ENCODE data around the gene CUX1. TPM values are rescaled to one million over a fixed set of nuclear protein-coding genes. Genes with fewer than 3 reads are reported as not detected.
A peak's percentile ranks its signal among the peaks of the same experiment; 100 is the strongest.

Gene CUX1
- total RNA-seq, 1 experiment from 2014 or later: 53.5 TPM

DNA sequence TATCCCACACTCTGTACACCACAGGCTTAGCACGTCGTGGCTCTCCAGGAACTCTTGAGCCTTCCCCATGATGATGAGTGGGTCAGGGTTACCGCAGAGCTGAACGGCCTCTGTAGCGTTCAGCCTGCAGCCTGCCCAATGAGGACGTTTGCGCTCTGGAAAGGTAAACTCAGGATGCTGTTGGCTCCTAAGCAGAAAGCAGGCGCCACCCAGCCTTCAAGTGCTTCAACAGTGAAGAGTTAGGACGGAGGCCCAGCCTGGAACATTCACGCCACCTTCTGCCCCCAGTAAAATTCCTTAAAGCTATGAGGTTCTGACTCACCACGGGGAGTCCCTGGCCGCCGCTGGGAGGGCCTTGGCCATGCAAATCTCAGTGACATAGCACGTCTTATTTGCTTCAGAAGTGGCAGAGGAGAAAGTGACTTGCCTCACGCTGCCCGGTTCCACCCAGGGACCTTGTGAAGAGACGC, 307.7 kb downstream of the CUX1 start:
- H3K14ac ChIP-seq (ENCODE audit: insufficient read depth, low read length): peak overlapping the region; percentile 32; the same call in 1 of the 2 replicates
- no peak overlapping the region for H3K4me3 Mint-ChIP-seq
- H2BK20ac ChIP-seq (ENCODE audit: low read depth, low read length, poor library complexity, severe bottlenecking): no peak overlapping the region
- 0 out of 3 replicates have a peak, but pooled peaks have one; percentile 17 for TF ChIP-seq CTCF (conservative IDR thresholded peaks at IDR 0.05)
- no peak overlapping the region for H3K23ac ChIP-seq (ENCODE audit: insufficient read length, low read depth, low read length)
- H2AK5ac ChIP-seq (ENCODE audit: insufficient read length, low read length): no peak overlapping the region
- H4K20me1 ChIP-seq (ENCODE audit: control insufficient read depth, insufficient read depth, insufficient read length): no peaks in the 10 kb centered on the region
- peak; percentile 87 for DNase-seq
- no peak overlapping the region for H4K8ac ChIP-seq (replicated peaks; ENCODE audit: insufficient read length, low read depth, low read length)
- no peak overlapping the region for H3K27ac ChIP-seq (ENCODE audit: insufficient read length, low read depth, low read length)
- no peaks in the 10 kb centered on the region for H3K23me2 ChIP-seq (ENCODE audit: insufficient read length, low read depth, low read length, poor library complexity, severe bottlenecking)
- no peak overlapping the region for H3K56ac ChIP-seq (ENCODE audit: insufficient read length, low read depth, low read length)
- H3K4me2 ChIP-seq (ENCODE audit: insufficient read depth, insufficient read length, low read length): no peak overlapping the region
- no peaks in the 10 kb centered on the region for H3K79me1 ChIP-seq (ENCODE audit: insufficient read depth, low read depth, low read length, poor library complexity, severe bottlenecking)
- H4K91ac ChIP-seq (ENCODE audit: insufficient read length, low read depth, low read length): no peak overlapping the region
- H3K9me3 Mint-ChIP-seq: peaks cover 5 to 6% of the 10 kb centered on the region in 2 experiments; a peak in 2 of 5 replicates
- H3K27me3 Mint-ChIP-seq (ENCODE audit: low read depth): no peaks in the 10 kb centered on the region; the same call in 1 of the 2 replicates
- H2BK5ac ChIP-seq (ENCODE audit: insufficient read length, low read length): no peak overlapping the region
- H2BK12ac ChIP-seq (ENCODE audit: insufficient read length, low read depth, low read length): no peak overlapping the region
- H2BK120ac ChIP-seq (ENCODE audit: low read depth, low read length, poor library complexity, severe bottlenecking): no peak overlapping the region
- WGBS (ENCODE audit: extremely low coverage, insufficient read length, low lambda C conversion rate): no CpG with 5 or more reads among the region's 17 CpGs
- no peaks in the 10 kb centered on the region for H3K27me3 ChIP-seq (ENCODE audit: insufficient read depth, low read length)
- H3K9ac ChIP-seq (ENCODE audit: extremely low read depth, insufficient read length, low read length): no peak overlapping the region
- H3K36me3 Mint-ChIP-seq (ENCODE audit: insufficient read depth in 1 of 3, low read depth in 3 of 3): peaks cover 18 to 39% (median 25%) of the 10 kb centered on the region in 3 experiments
- no peaks in the 10 kb centered on the region for H3K79me2 ChIP-seq (ENCODE audit: insufficient read depth, low read length)
- H2BK15ac ChIP-seq (ENCODE audit: low read depth, low read length): no peak overlapping the region
- H3K18ac ChIP-seq (ENCODE audit: insufficient read length, low read depth, low read length): no peak overlapping the region
- H2AFZ ChIP-seq (ENCODE audit: low read length): no peak overlapping the region
- peaks cover 29 to 32% of the 10 kb centered on the region in 2 experiments for H3K4me1 Mint-ChIP-seq
- H3T11ph ChIP-seq (ENCODE audit: low read length): no peak overlapping the region
- no peak overlapping the region for H4K5ac ChIP-seq (ENCODE audit: insufficient read length, low read depth, low read length)
- no peaks in the 10 kb centered on the region for H3K4me1 ChIP-seq (ENCODE audit: insufficient read depth, low read length)
- no peaks in the 10 kb centered on the region for H3K9me3 ChIP-seq (ENCODE audit: control insufficient read depth, low read depth, low read length)
- H3K27ac Mint-ChIP-seq: peak overlapping the region; percentile 73 to 95 (median 85)
- no peak overlapping the region for H3K4ac ChIP-seq (ENCODE audit: low read depth, low read length)

All from H9 (cell line).